Adrenal gland (tissue), 5 donors: ENCODE results near the gene VPS4B.

Source experiments
- POLR2A ChIP-seq, 2 donors: fragments of 450-650 bp; IDR thresholded peaks; one replicate each; pipeline ENCODE4 v1.6.1; 2017; ENCODE audit warnings: antibody characterized with exemption in 2 of 2, mild to moderate bottlenecking in 2 of 2, moderate library complexity in 1 of 2
- TF ChIP-seq, protein P1 (sequence below), 6 experiments: fragments of 450-650 bp in 4 of 6; fragments of 200-600 bp in 2 of 6; sonication (generic) in 1 of 6; IDR thresholded peaks; 1 replicate in 5 of 6; 2 replicates in 1 of 6; pipeline versions ENCODE4 v1.5.1 to v1.8.0; 2016 to 2021; ENCODE audit warnings: antibody characterized with exemption in 6 of 6, mild to moderate bottlenecking in 2 of 6, moderate library complexity in 1 of 6
- donor health status: DM: no; HTN: no; CAD: no.

DNA sequence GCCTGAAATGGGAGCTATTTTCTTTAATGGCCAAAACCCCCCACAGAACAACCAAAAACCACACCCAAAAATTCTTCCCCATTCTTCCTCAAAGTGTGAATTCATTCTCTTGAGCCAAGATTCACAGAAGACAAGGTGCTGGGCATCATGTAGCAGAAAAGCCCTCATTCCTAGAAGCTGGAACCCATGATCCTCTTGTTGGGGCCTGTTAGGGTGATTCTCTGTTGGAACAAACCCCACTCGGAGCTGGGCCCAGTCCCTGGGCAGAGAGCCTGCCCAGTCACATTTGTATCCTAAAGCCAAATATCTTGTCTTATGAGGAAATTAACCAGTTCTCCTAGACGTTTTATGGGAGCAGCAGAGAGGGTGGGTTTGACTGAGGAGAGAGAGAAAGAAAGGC, 22.8 kb upstream of the VPS4B start:
- TF ChIP-seq, protein P1, sequence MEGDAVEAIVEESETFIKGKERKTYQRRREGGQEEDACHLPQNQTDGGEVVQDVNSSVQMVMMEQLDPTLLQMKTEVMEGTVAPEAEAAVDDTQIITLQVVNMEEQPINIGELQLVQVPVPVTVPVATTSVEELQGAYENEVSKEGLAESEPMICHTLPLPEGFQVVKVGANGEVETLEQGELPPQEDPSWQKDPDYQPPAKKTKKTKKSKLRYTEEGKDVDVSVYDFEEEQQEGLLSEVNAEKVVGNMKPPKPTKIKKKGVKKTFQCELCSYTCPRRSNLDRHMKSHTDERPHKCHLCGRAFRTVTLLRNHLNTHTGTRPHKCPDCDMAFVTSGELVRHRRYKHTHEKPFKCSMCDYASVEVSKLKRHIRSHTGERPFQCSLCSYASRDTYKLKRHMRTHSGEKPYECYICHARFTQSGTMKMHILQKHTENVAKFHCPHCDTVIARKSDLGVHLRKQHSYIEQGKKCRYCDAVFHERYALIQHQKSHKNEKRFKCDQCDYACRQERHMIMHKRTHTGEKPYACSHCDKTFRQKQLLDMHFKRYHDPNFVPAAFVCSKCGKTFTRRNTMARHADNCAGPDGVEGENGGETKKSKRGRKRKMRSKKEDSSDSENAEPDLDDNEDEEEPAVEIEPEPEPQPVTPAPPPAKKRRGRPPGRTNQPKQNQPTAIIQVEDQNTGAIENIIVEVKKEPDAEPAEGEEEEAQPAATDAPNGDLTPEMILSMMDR (IDR thresholded peaks at IDR 0.05), result no peak
- TF ChIP-seq POLR2A (IDR thresholded peaks at IDR 0.05), result no peak
